ENCODE measurements around the gene MAP2K1.

DNA sequence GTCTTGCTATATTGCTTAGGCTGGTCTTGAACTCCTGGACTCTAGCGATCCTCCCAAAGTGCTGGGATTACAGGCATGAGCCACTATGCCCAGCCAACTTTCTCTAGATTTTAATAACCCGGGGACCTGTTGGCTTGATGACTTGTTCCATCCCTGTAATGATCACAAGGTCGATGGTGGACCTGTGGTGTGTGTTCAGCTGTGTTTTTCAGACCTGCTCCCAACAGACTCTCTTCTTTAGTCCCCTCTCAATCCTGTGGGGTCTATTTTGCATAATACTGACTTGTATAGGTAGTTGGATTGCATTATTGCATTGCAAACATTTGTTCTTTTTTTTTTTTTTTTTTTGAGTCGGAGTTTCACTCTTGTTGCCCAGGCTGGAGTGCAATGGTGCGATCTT, 1.9 kb downstream of the MAP2K1 start:
- TF ChIP-seq, protein P1, sequence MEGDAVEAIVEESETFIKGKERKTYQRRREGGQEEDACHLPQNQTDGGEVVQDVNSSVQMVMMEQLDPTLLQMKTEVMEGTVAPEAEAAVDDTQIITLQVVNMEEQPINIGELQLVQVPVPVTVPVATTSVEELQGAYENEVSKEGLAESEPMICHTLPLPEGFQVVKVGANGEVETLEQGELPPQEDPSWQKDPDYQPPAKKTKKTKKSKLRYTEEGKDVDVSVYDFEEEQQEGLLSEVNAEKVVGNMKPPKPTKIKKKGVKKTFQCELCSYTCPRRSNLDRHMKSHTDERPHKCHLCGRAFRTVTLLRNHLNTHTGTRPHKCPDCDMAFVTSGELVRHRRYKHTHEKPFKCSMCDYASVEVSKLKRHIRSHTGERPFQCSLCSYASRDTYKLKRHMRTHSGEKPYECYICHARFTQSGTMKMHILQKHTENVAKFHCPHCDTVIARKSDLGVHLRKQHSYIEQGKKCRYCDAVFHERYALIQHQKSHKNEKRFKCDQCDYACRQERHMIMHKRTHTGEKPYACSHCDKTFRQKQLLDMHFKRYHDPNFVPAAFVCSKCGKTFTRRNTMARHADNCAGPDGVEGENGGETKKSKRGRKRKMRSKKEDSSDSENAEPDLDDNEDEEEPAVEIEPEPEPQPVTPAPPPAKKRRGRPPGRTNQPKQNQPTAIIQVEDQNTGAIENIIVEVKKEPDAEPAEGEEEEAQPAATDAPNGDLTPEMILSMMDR (IDR thresholded peaks at IDR 0.05), result no peak
- TF ChIP-seq POLR2A (IDR thresholded peaks at IDR 0.05), result no peak
- TF ChIP-seq POLR2AphosphoS5 (IDR thresholded peaks at IDR 0.05; ENCODE audit: insufficient read depth in 1 of 2, low read depth in 1 of 2), result no peak
